GM18499 (cell line): Measurements from ENCODE around the gene SH3GL2.

Experiments
- ATAC-seq: cut with Tn5 transposase; IDR thresholded peaks from one replicate; pipeline ENCODE4 v1.9.1; 2021; ENCODE audit warnings: moderate number of reproducible peaks; ENCODE audit not compliant: insufficient read depth, unreplicated experiment

The SH3GL2 gene

GRCh38 chr9:17578911-17579793, at the start of gene SH3GL2:
TSS of gene SH3GL2 (plus strand) at chr9:17579066.
- no peak for ATAC-seq

- ATAC-seq = no peak
These were observed 47.1 kb upstream of the SH3GL2 start for GRCh38 chr9:17531642-17532254.

GRCh38 chr9:17532461-17532860, 46.4 kb upstream of the SH3GL2 start:
- no peak for ATAC-seq

GRCh38 chr9:17535176-17535575, 43.7 kb upstream of the SH3GL2 start:
- no peak for ATAC-seq

GRCh38 chr9:17536027-17536426, 42.8 kb upstream of the SH3GL2 start:
- ATAC-seq = no peak

- ATAC-seq = no peak
These were observed 27.8 kb upstream of the SH3GL2 start for GRCh38 chr9:17551023-17551422.

GRCh38 chr9:17555362-17556054, 23.4 kb upstream of the SH3GL2 start:
- ATAC-seq = no peak

- no peak for ATAC-seq
These were observed 22.6 kb upstream of the SH3GL2 start for GRCh38 chr9:17556255-17556654.

DNA sequence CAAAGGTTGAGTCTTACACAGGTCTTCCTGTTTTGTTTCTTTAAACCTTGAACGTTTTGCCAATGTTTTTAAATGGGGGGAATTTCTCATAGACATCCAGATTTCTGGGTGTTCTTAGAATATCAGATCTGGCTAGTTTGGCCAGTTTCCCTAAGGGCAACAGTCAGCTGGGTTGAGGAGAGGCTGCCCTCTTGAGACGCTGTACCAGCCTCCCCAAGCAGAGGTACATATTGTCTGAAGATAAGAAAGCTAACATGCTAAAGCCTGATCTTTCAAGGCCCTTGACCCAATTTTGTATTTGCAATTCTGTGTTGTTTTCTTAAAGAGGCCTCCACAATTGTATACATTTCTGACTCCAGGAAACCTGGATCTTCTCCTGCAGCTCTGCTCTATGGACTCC, 21.9 kb upstream of the SH3GL2 start:
- ATAC-seq = no peak

DNA sequence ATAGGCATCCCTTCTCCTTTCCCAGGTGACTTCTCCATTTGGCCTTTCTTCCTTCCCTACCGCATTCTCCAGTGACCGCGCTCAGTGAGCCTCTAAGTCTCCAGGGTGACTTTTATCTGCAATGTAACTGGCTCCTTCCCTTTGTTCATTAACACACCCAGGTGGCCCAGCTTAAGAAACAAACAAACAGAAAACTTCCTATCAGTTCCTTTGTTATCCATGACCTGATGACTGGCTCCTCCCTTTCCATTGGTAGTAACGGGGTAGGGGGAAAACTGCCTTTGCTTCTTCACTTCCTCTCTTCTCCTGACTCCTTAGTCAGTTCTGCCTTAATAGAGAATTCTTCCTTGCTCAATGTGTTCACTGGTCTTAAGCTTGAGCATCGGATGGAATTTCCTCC, 7.0 kb upstream of the SH3GL2 start:
- no peak for ATAC-seq

- no peak for ATAC-seq
These were observed 4.5 kb upstream of the SH3GL2 start for GRCh38 chr9:17574342-17574741.

- no peak for ATAC-seq
These were observed 322 bp upstream of the SH3GL2 start for GRCh38 chr9:17578577-17578910.

DNA sequence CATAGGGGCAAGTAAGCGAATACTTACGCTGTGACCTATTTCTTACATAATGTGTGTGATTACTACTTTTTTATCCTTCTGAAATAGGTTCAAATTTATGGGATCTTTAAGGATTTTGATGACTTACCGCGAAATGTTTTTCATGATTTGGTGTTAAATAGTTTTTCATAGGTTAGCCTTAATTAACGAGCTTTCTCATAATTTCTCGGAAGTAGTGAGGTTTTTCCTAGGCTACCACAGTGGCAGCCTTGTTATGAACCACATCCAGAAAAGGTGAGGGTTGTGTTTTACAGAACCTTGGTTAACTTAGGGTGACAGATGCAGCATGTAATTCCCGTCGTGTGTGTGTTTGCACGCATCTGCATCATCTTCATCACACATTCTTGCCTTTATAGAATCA, 1.3 kb downstream of the SH3GL2 start:
- no peak for ATAC-seq

GRCh38 chr9:17587113-17587512, 8.2 kb downstream of the SH3GL2 start:
- ATAC-seq = no peak

- no peak for ATAC-seq
These were observed 9.5 kb downstream of the SH3GL2 start for GRCh38 chr9:17588395-17588794.

- ATAC-seq = no peak
These were observed 10.1 kb downstream of the SH3GL2 start for GRCh38 chr9:17588941-17589340.

DNA sequence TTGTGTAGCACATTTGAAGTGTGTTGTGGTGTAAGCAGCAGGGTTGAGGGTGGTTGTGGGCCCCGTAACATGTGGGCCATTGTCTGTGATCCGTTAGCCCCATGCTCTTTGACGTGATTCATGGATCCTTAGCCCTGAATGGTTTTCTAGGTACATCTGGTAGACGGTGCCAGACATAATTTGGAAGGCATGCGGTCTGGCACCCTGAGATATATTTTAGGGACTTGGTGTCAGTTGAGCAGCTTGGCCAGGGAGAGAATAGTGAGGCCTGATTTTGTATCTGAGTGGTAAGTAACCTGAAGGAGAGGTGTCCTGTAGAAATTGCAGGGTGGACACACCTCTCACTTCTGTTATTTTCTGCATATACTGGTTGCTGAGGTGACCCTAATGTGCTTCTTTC, 10.9 kb downstream of the SH3GL2 start:
- ATAC-seq = no peak

DNA sequence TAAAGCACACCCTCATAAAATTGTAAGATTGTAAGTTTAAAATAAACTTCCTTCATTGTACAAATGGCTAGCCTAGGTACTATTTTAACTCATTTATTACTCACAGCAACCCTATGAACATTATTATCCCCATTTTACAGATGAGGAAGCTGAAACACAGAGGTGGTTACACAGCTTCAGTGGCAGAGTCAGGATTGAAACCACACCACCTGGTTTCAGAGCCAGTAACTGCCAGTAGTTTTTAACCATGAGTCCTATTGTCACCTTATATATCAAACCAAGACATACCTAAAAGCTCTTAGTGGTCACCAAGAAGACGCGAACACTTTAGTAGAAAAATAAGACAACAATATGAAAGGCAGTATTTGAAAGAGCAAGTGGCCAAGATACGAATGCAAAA, 16.1 kb downstream of the SH3GL2 start:
- no peak for ATAC-seq

- ATAC-seq = no peak
These were observed 19.1 kb downstream of the SH3GL2 start for GRCh38 chr9:17597977-17598376.

GRCh38 chr9:17600962-17601593, 22.2 kb downstream of the SH3GL2 start:
- ATAC-seq = no peak

DNA sequence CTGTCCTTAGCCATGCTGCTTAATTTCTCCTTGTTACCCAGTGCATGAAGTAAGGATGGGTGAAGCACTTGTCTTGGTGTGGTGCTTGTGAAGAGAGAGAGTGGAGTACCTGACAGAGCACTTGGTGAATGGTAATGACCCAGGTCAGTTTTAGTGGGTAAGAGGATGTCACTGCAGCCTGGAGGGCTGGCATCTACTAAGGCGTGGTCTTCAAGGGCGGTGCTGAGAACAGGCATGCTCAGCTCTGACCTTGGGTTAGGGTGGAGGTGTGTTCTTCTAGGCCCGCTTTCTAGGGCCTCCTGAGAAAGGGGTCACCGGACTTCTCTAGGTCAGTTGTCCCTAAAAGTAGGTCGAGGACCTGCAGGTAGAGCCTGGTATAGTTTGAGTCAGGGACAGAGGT, 25.7 kb downstream of the SH3GL2 start:
- ATAC-seq = no peak
